NCI-H2107 treated with DMSO at 0.1 percent for 48 hours (cell line): ENCODE data around the gene DCXR.

Experiments
- DNase-seq: peaks from one replicate; lab custom pipeline; 2025; ENCODE audit not compliant: unreplicated experiment; lab: John Stamatoyannopoulos, UW

Gene DCXR

DNA sequence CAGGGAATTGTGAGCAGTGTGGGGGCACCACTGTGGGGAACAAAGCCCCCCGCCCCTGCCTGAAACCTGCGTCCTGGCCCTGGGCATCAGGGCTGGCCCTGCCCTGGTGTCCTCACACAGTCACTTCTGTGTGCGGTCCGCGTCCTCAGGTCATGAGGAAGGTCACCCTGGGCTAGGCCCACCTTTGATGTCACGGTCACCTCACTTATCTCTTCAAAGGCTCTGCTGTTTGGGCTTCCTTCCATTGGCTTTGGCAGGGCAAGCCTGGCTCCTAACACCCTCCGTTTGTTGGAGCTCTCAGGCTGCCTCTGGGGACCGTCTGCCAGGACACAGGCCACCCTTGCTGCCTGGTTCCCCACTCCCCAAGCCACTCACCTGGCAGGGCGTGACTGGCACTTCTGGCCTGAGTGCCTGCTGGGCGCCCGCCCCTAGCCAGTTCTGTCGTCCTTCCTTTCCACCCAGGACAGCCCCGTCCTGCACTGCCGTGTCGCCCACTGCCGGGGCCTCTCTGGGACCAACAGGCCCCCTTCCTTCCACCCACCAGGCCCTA, 23.6 kb downstream of the DCXR start:
- DNase-seq: no peak

DNA sequence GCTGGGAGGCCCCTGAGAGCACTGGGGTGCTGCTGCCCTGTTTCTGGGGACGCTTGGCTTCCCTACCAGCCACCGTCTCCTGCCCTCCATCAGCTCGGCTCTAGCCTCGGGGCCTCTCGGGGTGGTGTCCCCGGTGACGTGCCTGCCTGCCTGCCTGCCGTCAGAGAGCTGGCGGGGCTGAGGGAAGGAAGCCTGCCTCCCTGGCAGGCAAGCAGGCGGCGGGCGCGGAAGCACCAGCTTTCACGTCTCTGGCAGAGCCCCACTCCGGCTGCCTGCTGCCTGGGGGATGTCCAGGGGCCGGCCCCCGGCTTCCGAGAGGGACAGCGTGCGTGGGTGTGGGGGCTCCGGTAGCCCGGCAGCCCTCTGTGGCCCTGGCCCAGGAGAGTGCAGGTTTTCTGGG, 24.2 kb downstream of the DCXR start:
- no peak for DNase-seq

DNA sequence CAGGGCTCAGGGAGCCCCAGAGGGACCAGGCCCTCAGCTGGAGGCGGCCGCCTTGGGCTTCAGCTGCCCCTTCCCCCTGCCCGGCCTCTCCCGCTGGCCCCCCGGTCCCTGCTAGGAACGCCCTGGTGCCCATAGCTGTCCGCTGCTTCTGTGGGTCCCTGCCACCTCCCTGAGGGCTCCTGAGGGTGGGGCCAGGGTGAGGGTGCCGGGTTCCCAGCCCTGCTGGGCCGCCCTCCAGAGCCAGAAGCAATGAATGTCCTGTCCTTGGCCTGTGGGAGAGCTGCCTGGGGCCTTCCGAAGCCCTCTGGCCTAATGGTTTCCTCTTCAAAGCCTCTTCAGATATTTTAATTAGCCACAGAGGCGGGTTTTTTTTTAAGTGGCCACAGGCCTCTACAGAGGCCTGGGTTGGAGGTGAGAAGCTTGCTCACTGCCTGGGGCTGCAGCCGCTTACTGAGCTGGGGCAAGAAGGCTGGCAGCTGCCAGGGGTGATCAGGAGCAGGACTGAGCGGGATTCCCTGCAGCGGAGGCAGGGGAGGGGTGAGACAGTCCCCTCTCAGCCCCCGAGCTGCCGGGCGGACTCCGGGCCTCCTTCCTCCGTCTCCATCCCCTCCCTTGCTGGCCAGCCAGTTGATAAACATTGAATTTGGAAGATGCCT, 24.7 kb downstream of the DCXR start:
- DNase-seq: peak; percentile 52

DNA sequence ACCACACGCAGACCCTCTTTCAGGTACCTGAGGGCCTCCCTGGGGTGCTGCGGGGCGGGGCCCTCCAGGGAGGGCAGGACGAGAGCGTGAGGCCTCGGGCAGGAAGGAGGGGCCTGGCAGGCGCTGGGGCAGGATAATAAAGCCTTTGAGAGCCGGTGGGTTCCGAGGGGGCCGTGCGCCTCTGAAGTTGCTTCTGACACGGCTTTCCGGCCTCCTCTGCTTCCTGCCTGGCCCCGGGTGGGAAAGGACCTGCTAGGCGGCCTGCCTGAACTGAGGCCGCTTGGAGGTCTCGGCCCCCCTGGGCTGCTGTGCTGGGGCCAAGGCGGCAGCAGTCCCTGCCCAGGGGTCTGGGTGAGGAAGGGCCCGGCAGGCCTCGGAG, 25.2 kb downstream of the DCXR start:
- DNase-seq: no peak

DNA sequence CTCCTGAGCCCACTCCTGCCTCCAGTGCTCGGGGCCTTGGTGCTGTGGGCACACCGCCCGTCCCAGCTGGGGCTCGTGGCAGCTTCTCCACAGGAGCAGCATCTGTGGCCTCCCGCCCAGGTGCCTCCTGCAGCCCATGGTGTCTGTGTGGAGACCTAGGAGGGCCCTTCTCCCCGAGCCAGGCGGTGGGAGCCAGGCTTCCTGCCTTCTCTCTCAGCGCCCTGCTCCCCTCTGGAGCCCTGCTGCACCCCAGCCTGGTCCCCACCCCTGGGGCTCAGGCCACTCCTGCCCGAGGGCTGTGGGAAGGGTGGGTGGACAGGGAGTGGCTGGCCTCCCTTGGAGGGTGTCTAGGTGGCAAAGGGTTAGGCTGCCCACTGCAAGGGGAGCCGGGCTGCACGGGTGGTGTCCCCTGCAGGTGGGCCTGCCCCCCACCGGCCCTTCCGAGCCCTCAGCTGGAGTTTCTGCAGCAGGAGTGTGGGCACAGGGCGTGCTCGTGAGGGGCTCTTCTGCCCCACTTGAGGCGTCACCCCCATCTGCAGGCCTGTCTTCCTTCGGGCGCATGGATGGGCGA, 25.8 kb downstream of the DCXR start:
- no peak for DNase-seq

DNA sequence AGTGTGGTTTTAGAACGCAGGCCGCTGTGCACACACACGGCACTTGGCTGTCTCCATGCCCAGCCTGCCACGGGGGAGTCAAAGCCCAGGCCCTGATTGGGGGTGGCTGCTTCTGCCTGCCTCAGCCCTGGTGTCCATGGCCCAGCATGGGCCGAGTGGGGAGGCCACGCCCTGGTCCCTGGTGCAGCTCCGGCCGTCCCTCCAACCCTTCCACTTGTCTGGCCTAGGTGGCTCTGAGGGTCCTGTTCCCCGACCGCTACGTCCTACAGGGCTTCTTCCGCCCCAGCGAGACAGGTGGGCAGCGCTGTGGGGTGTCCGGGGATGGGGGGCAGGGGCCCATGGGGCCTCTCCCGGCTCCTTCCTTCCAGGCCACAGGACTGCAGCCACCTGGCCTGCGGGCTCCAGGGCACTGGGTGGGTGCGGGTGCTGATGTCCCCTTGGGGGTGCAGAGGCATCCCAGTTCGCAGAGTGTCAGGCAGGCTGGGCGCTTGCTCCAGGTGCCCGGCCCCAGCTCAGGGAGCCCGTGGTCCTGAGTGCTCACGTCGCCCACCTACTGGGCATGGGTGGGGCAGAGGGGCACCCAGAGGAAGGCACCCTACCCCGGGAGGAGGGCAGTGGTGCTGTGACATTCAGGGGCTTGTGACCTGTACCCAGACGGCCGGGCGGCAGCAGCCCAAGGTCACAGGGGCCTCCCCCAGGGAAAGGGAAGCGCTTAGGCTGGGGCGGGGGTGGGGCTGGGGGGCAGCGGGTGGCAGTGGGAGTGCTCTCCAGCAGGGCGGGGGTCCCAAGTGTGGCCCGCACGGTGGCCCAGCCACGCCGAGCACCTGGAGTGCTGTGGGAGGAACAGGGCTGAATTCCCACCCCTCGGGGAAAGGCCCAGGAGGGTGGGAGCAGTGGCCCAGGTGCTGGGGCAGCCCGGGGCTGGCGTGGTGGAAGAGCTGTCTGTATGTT, 26.6 kb downstream of the DCXR start:
- no peak for DNase-seq

DNA sequence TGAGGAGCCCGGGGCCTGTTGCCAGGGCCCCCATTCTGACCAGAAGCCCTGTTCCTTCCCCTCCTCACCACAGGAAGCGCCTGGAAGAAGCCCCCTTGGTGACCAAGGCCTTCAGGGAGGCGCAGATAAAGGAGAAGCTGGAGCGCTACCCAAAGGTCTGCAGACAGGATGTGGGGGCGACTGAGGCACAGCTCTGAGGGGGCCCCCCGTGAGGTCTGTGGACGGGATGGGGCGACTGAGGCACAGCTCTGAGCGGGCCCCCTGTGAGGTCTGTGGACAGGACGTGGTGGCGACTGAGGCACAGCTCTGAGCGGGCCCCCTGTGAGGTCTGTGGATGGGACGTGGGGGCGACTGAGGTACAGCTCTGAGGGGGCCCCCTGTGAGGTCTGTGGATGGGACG, 28.1 kb downstream of the DCXR start:
- no peak for DNase-seq

DNA sequence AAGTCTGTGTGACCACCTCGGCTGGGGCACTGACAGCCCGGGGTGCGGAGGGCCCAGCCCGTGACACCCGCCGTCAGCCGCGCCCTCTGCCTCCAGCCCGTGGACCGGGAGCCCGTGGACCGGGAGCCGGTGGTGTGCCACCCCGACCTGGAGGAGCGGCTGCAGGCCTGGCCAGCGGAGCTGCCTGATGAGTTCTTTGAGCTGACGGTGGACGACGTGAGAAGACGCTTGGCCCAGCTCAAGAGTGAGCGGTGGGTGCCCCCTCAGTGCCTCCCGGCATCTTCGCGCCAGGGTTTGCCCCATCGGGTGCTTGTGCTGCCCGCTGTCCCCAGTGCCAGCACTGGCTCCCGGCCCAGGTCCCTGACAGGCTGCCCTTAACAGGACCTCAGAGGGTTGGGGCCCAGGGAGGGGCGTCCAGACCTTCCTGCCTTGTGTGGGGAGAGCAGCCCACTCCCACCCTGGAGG, 28.5 kb downstream of the DCXR start:
- no peak for DNase-seq

DNA sequence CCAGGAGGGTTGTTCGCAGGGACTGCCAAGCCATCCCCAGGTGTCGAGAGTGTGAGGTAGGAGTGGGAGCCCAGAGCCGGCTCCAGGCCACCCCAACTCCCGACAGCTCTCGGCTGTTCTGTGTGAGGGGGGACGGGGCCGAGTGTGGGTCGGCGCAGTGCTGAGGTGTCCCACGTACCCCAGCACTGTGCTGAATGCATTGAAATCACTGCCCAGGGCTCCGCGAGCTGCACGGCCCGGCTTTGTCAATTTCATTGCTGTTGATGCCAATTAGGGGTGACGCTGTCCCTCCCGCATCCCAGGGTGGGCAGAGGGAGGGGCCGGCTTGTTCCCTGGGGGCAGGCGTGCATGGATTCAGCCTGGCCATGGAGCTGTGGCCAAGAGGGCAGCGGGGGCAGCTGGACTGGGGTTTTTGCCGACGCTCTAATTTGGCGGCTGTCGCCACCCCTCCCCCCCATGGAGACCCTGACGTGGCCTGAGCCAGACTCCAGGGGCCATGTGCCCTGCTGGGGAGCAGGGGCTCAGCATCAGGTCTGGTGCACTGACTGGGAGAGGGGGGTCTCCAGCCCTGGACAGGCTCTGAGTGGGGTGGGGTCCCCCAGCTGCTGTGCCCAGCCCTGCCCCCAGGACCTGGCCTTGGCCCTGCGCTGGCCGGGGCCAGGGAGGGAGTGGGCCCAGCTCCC, 29.1 kb downstream of the DCXR start:
- no peak for DNase-seq

DNA sequence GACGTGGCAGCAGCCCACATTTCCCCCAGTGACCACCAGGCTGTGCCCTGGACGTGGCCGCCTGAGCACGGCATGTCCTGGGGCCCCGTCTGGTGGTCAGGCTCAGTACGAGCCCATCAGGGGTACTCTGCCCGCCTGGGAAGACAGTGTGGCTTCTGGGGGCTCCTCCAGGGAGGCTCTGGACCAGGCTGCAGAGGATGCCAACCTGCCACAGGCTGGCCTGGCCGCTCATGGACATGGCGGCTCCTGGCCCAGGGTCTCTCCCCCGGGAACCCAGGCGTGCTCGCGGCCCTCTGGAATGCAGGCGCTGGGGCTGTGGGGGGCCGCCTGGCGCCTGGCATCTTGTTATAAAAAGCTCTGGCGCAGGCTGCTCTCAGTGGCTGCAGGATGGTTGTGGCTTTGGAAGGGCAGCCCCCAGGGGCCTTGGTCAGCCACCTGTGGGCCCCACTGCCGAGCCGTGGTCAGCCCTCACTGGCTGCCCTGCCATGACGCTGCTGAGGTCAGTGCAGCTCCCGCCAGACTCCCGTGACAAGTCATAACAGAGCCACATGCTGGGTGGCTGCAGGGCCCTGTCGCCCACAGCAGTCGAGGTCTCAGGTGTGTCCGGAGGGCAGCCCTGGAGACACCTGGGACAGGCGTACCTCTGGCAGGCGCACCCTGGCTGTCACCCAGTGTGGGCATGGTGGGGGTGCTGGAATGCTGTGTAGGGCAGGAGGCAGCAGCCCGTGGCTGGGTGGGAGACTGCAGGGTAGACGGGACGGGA, 29.8 kb downstream of the DCXR start:
- DNase-seq: no peak

DNA sequence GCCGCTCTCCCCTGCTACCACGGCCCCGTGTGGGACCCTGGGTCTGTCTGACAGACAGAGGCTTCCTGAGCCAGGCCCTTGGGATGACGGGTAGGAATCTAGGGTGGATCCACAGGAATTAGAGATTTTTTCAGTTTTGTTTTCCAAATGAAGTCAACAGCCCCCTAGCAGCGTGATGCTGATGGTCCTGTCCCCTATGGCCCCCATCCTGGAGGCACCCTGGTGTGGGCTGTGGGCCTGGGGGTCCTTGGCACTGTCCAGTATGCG, 30.3 kb downstream of the DCXR start:
- DNase-seq: no peak

DNA sequence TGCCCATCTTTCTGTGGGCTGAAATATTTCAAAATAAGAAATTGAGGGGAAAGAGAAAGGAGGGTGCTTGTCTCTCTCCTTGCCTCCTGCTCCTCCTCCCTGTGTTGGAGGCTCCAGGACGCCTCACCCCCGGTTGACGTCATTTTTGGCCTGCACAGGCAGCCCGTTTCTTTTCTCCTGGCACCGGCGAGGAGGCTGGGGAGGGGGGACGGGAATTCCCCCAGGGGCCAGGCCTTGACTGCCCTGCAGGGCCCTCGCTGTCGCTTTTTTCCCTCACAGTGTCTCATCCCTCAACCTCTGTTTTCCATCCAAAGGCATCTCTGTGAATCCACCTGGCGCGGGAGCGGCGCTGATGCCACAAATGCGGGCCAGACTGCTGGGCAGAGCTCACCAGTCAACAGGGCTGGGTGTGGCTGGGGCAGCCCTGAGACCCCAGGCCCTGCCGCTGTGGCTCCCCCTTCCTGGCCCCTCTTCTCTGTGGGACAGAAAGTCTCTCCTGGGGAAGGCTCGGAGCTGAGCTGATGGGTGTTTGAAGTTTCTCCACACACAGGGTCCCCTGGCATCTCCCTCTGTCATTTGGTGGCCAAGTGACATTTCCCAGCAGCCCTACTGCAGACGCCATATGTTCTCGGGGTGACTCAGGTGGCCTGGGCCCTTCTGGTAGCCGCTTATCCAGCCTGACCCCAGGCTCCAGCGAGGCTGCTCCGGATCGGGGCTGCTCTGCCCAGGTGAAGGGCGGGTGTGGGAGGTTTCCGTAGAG, 30.8 kb downstream of the DCXR start:
- no peak for DNase-seq

DNA sequence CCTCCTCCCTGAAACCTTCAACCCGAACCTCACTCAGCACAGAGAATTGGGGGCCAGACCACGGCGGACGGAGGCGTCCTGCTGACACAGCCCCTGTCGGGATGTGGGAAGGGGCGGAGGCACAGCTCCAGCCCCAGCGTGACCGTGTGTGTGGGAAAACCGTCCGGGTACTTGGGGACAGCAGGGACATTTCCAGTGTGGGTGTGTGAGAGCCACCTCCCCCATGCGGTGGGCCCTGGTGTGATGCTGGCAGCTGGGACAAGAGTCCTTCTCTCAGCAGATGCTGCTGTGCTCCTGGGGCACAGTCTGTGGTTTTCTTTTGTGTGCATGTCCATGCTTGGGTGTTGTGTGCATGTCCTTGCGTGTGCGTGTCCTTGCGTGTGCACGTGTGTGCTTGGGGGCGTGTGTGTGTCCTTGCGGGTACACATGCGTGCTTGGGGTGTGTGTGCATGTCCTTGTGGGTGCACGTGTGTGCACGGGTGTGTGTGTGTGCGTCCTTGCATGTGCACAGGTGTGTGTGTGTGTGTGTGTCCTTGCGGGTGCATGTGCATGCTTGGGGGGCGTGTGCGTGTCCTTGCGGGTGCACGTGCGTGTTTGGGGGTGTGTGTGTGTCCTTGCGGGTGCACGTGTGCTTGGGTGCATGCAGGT, 31.7 kb downstream of the DCXR start:
- no peak for DNase-seq

DNA sequence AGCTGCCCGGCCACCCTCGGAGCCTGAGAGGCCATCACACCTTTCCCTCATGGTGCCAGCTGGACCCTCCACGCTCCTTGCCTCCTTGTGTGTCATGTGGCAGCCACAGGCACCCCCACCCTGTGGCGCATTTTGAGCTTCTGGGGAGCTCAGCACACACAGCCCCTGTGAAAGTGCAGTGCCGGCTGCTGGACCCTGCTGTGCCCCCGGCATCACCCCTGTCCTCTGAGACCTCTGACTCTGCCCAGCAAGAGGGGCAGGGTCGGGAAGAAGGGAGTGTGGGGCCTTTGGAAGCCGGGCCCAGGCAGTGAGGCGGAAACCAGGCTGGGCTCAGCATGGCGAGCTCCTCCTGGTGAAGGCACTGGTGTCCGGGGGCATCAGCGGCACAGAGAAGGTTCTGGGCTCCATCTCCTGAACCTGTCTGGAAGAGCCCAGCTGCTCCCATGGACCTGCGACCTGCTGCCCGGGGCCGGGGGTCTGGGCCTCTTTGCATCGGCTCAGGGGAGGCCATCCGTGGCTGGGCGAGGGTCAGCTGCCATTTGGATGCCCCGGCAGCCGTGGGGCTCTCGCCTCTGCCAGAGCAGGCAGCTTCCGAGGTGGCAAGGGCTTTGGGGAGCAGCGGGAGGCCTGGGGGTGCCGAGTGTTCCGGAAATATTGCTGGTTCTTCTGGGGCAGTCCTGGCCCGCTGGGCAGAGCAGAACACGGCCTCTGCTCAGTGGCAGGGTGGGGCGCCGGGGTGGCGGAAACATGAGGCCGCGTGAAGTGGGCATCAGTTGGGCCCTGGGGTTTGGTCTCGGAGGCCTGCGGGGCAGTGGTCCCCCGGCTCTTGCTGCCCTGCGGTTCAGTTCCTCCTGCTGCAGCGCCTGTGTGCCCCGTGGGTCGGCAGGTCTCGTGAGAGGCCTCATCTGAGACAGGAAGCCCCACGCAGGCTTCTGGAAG, 32.7 kb downstream of the DCXR start:
- no peak for DNase-seq

DNA sequence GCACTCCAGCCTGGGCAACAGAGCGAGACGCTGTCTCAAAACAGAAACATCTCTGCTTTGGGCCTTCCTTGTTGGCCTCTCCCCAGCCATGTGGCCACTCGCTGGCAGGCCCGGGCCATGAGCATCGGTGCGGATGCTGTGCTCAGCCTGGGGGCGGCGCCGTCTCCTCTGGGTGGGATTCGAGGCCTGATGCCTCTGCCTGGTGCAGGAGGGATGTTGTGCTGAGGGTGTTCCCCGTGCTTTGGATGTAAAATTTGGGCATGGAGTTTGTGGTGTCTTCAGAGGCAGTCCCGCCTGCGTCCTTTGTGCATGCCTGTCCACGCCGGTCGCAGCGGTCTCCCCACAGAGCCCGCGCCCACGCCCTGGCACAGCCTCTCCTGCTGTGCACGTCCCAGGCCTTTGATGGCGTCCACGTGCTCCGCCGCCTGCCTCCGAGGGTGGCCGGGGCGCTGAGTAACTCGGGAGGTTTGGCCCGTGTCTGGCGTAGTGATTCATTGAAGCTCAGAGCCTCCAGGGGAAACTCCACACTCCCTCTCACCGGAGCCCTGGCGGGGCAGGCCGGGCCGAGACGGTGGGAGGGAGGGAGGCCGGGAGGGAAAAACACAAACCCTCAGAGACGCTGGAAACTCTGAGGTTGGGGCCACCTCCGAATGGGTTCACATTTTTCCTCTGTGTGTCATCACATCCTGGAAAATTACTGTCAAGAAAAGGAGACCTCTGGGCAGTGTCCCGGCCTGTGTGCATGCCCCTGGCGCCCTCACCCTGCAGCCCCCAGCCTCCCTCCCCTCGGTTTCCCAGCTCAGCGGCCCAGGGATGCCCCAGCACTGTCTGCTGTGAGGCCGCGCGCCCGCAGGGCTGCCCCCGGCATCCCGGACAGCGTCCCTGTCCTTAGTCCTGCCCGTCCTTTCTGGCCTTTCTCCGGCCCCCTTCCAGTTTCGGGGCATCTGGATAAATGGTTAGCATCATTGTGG, 33.8 kb downstream of the DCXR start:
- DNase-seq: no peak

DNA sequence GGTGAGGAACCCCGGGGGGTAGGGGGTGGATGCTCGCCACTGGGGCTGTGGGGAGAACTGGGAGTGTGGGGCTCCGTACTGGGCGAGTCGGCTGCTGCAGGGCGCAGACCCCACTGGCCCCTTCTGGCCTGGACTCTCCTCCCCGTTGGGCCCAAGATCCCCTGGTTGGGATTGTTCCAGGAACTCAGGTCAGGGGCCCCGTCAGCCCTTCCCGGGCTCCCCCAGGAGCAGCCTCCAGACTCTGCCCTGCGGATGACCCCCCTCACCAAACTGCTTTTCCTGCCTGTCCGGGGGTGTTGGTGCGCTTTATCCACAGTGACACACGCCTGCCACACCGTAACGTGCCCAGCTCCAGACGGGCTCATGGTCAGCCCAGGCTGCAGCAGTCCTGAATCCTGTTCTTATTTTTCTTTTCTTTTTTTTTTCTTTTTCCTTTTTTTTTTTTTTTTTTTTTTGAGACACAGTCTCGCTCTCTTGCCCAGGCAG, 35.9 kb downstream of the DCXR start:
- DNase-seq: no peak
